GM12878 (cell line): ENCODE data around the gene PRTFDC1. TPM values are rescaled to one million over a fixed set of nuclear protein-coding genes. Genes with fewer than 3 reads are reported as not detected.

Experiments used
- ATAC-seq: fragments of 200-7000 bp; cut with Tn5 transposase; 3 replicates; pipeline ENCODE4 v1.9.1; 2020; ENCODE audit warnings: mild to moderate bottlenecking, moderate library complexity
- BruUV-seq: library from RNA; stranded (reverse); fragments of 400-500 nt; replicated peaks from 2 replicates; lab custom pipeline; 2021; lab: Mats Ljungman, UMichigan
- CTCF ChIA-PET: fragments of 300-600 bp; sonication (Branson Sonifier 250); formaldehyde crosslinking; extraction: SDS; loops from one replicate; lab custom pipeline; 2021; ENCODE audit warnings: inconsistent platforms; lab: Yijun Ruan, JAX
- POLR2A ChIA-PET: fragments of 350-600 bp; formaldehyde crosslinking; extraction: SDS; loops from one replicate; lab custom pipeline; 2021; ENCODE audit warnings: inconsistent platforms; lab: Charles Lee
- RAD21 ChIA-PET: fragments of 300-600 bp; sonication (Branson Sonifier 250); formaldehyde crosslinking; loops from one replicate; lab custom pipeline; 2023; ENCODE audit warnings: antibody characterized with exemption; ENCODE audit not compliant: unreplicated experiment; lab: Charles Lee
- SMC1A ChIA-PET: fragments of 300-600 bp; sonication (Branson Sonifier 250); formaldehyde crosslinking; loops from one replicate; lab custom pipeline; 2023; ENCODE audit not compliant: unreplicated experiment, uncharacterized antibody; lab: Charles Lee
- DNase-seq: peaks from one replicate; pipeline ENCODE4 v3.0.0-alpha.2; 2011; ENCODE audit warnings: low read depth, low spot score
- FAIRE-seq: peaks from 3 replicates; lab custom pipeline; 2011; peaks lifted over from hg19 to GRCh38; lab: Jason Lieb, UNC
- H2AFZ ChIP-seq: 2 replicates; pipeline ENCODE4 v1.6.0; 2011; ENCODE audit warnings: low read depth, low read length, control low read depth; ENCODE audit not compliant: control insufficient read depth
- H3K27ac ChIP-seq: 2 replicates; pipeline ENCODE4 v1.5.1; 2011; ENCODE audit warnings: control low read depth; ENCODE audit not compliant: control insufficient read depth, insufficient read depth
- H3K27me3 ChIP-seq, 2 experiments: replicated peaks in 1 of 2; 2 replicates each; pipeline versions ENCODE4 v1.6.0 to v1.6.1; 2011; ENCODE audit warnings: low read length in 1 of 2; ENCODE audit not compliant: control insufficient read depth in 2 of 2, insufficient read depth in 2 of 2
- H3K36me3 ChIP-seq, 2 experiments: 2 replicates each; pipeline ENCODE4 v1.5.1; 2011; ENCODE audit warnings: low read length in 1 of 2; ENCODE audit not compliant: control insufficient read depth in 2 of 2, insufficient read depth in 2 of 2
- H3K4me1 ChIP-seq: 2 replicates; pipeline ENCODE4 v1.6.1; 2011; ENCODE audit warnings: mild to moderate bottlenecking, low read length, moderate library complexity, mixed read lengths; ENCODE audit not compliant: control insufficient read depth, insufficient read depth
- H3K4me2 ChIP-seq: 2 replicates; pipeline ENCODE4 v1.6.0; 2011; ENCODE audit warnings: control low read depth; ENCODE audit not compliant: control insufficient read depth, insufficient read depth
- H3K4me3 ChIP-seq: fragments of 200-600 bp; sonication (generic); 2 replicates; pipeline ENCODE4 v1.5.1; 2016
- H3K79me2 ChIP-seq: 2 replicates; pipeline ENCODE4 v1.6.0; 2011; ENCODE audit warnings: low read length; ENCODE audit not compliant: control insufficient read depth, insufficient read depth
- H3K9ac ChIP-seq: 2 replicates; pipeline ENCODE4 v1.8.0; 2011; ENCODE audit warnings: low read length, control low read depth, mixed read lengths; ENCODE audit not compliant: control insufficient read depth, insufficient read depth
- H3K9me3 ChIP-seq: replicated peaks from 3 replicates; pipeline ENCODE4 v1.5.1; 2011; ENCODE audit warnings: mild to moderate bottlenecking, low read length; ENCODE audit not compliant: control insufficient read depth, insufficient read depth
- H4K20me1 ChIP-seq: 2 replicates; pipeline ENCODE4 v1.6.0; 2011; ENCODE audit not compliant: control insufficient read depth, insufficient read depth
- ETV6 ChIP-seq, 2 experiments: fragments of 450-650 bp in 1 of 2; IDR thresholded peaks in 1 of 2; conservative IDR thresholded peaks in 1 of 2; 2 replicates each; pipeline ENCODE4 v1.6.1; 2014; ENCODE audit warnings: antibody characterized with exemption in 1 of 2, borderline replicate concordance in 1 of 2, low read depth in 1 of 2, mild to moderate bottlenecking in 1 of 2, moderate library complexity in 1 of 2
- FOS ChIP-seq: IDR thresholded peaks from 3 replicates; pipeline ENCODE4 v1.6.1; 2011; ENCODE audit warnings: borderline replicate concordance; ENCODE audit not compliant: insufficient read length; ENCODE audit errors: extremely low read depth
- IKZF1 ChIP-seq: fragments of 450-650 bp; conservative IDR thresholded peaks from 2 replicates; pipeline ENCODE4 v1.6.1; 2017; ENCODE audit warnings: antibody characterized with exemption, mild to moderate bottlenecking
- IKZF2 ChIP-seq, 2 experiments: fragments of 450-650 bp; IDR thresholded peaks; 2 replicates each; pipeline ENCODE4 v1.6.1; 2017; ENCODE audit warnings: mild to moderate bottlenecking in 2 of 2, moderate library complexity in 2 of 2
- MTA2 ChIP-seq: fragments of 450-650 bp; IDR thresholded peaks from 2 replicates; pipeline ENCODE4 v1.6.1; 2016; ENCODE audit warnings: low read depth, mild to moderate bottlenecking, moderate library complexity
- RAD51 ChIP-seq: fragments of 450-650 bp; IDR thresholded peaks from 2 replicates; pipeline ENCODE4 v1.6.1; 2016; ENCODE audit warnings: moderate library complexity, mild to moderate bottlenecking, inconsistent platforms
- RBBP5 ChIP-seq: fragments of 200-600 bp; sonication (generic); conservative IDR thresholded peaks from 2 replicates; pipeline ENCODE4 v1.6.1; 2016
- RELB ChIP-seq: fragments of 450-650 bp; IDR thresholded peaks from 2 replicates; pipeline ENCODE4 v1.6.1; 2017; ENCODE audit warnings: low read depth, mild to moderate bottlenecking, moderate library complexity
- SMAD5 ChIP-seq: IDR thresholded peaks from 2 replicates; pipeline ENCODE4 v1.6.1; 2016; ENCODE audit warnings: antibody characterized with exemption, low read depth
- STAT1 ChIP-seq: fragments of 450-650 bp; conservative IDR thresholded peaks from 2 replicates; pipeline ENCODE4 v1.6.1; 2014; ENCODE audit warnings: antibody characterized with exemption, mild to moderate bottlenecking
- TCF12 ChIP-seq: IDR thresholded peaks from 2 replicates; pipeline ENCODE4 v1.6.1; 2011; ENCODE audit warnings: low read depth, mild to moderate bottlenecking, low read length
- YY1 ChIP-seq: IDR thresholded peaks from 2 replicates; pipeline ENCODE4 v1.6.1; 2011; ENCODE audit warnings: low read depth, mild to moderate bottlenecking, low read length
- ZBED1 ChIP-seq: IDR thresholded peaks from 2 replicates; pipeline ENCODE4 v1.6.1; 2016; ENCODE audit warnings: borderline replicate concordance
- ZNF207 ChIP-seq: fragments of 450-650 bp; IDR thresholded peaks from 2 replicates; pipeline ENCODE4 v1.6.1; 2014; ENCODE audit warnings: antibody characterized with exemption, mild to moderate bottlenecking, borderline replicate concordance
- WGBS: methylation state at CpG from one replicate; pipeline ENCODE4 v1.1.6; 2016; ENCODE audit warnings: low lambda C conversion rate; ENCODE audit not compliant: insufficient replicate concordance, insufficient coverage; ENCODE audit errors: missing lambda C conversion rate; 5-methylcytosine and 5-hydroxymethylcytosine counted together
- in situ Hi-C: fragments of 300-500 bp; cut with MboI; formaldehyde crosslinking; loops from 9 replicates; pipeline ENCODE4 v1.14.3; 2018; ENCODE audit warnings: mixed read lengths
- intact Hi-C: fragments of 100-400 bp; cut with micrococcal nuclease; formaldehyde crosslinking; loops from one replicate; pipeline ENCODE4 v1.14.2; 2022; ENCODE audit not compliant: unreplicated experiment
- polyA plus RNA-seq, 11 experiments: library from polyadenylated mRNA; depleted of rRNA in 4 of 11; unstranded in 6 of 11; stranded (reverse) in 5 of 11; fragments of >200 nt; fragmentation: Nextera tagmentation in 4 of 11; fragmentation: Illumina TruSeq in 1 of 11; extraction: Ambion mirVana in 4 of 11; extraction: Trizol in 1 of 11; gene quantifications; 1 replicate in 1 of 11; 2 replicates in 10 of 11; pipeline versions ENCODE4 v1.2.1 to v1.2.3, GENCODE V29; 2011 to 2016; ENCODE audit warnings: inconsistent platforms in 2 of 11, missing spikeins in 2 of 11, low read depth in 1 of 11
- total RNA-seq, 4 experiments: library from RNA; depleted of rRNA in 3 of 4; stranded (reverse); fragments of >200 nt in 3 of 4; fragmentation: Illumina TruSeq in 1 of 4; extraction: Trizol in 1 of 4; gene quantifications; 2 replicates each; pipeline versions ENCODE4 v1.2.1 to v1.2.3, GENCODE V29; 2013 to 2021
- TF ChIP-seq, protein P1 (sequence below): fragments of 450-650 bp; IDR thresholded peaks from 2 replicates; pipeline ENCODE4 v1.6.1; 2017; ENCODE audit warnings: borderline replicate concordance
- TF ChIP-seq, protein P2 (sequence below): fragments of 450-650 bp; formaldehyde crosslinking; IDR thresholded peaks from 2 replicates; pipeline ENCODE4 v1.4.0; 2022; ENCODE audit warnings: mild to moderate bottlenecking, moderate library complexity

Gene PRTFDC1
- total and polyA plus RNA-seq, 10 of the 15 experiments (the other 5 are each of a cell fraction or from before 2014, with no cell fraction given): 5.5 to 17.3 (median 11.3) TPM

DNA sequence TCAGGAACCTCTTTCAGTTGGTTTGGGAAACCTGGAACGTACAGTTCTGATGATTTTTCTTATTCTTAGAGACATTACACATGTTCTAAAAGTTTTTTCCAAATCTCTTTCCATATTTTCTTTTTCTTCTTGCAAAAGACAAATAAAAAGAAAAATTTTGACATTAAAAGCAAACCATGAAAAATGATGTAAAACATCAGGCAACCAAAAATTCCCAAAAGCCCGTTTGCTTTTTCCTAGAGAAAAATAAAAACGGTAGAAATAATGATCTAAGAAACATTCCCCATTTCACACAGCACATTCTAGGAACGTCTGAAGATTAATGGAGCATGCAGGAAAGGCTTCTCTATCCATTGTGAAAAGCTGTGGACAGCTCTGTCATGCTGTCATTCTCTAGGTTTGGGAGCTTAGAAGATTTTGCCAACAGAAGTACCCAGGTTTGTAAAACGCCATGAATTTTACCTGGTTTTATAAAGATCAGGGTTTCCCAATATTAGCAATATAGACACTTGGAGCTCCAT, 11.2 kb upstream of the PRTFDC1 start (continued):
- no peak for TF ChIP-seq FOS
- TF ChIP-seq SMAD5: no peak
- no peak for TF ChIP-seq TCF12
- TF ChIP-seq ZBED1: no peak
- no peak for TF ChIP-seq IKZF2 (IDR thresholded peaks at IDR 0.05)
- no peak for TF ChIP-seq RAD51
- TF ChIP-seq STAT1: no peak
- no peak for TF ChIP-seq RBBP5
- TF ChIP-seq, all 136 proteins: peak for 0

DNA sequence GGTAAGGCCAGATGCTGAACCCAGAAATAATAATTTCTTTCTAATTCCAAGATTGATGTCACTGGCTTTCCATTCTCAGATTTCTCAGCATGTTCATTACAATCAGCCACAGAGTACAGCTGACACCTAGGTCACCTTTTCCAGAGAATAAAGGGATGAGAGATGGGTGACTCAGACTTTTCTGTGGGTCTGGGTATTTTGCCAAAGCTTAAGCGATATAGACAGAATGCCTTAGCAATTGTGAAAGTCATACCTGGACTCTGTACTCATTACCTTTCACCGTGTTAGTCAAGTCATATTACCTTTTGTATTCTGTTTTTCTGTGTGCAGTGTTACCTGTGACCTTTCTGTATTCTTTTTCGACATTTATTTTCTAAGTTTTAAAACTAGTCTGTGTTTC, 10.6 kb upstream of the PRTFDC1 start:
- ChIA-PET RAD21 (interaction anchor here (0.6 to 3.0 kb wide), 4 partner anchors 12 to 118 kb away, joined by 3 to 13 read pairs (median 3); no protein-coding TSS in a partner anchor), CTCF (interaction anchor here (1.3 to 1.7 kb wide), 3 partner anchors 8 to 27 kb away, joined by 3 to 6 read pairs (median 4); no protein-coding TSS in a partner anchor), SMC1A (interaction anchor here (0.8 to 3.4 kb wide), 10 partner anchors 11 to 345 kb away, joined by 3 to 14 read pairs (median 6); partner anchors contain the start of gene PRTFDC1), POLR2A (interaction anchor here (0.7 to 1.3 kb wide), 2 partner anchors 12 to 136 kb away, joined by 4 to 5 read pairs; no protein-coding TSS in a partner anchor)
- Histone ChIP-seq H2AFZ (no peak overlapping the region), H4K20me1 (no peaks in the 10 kb centered on the region), H3K79me2 (no peaks in the 10 kb centered on the region), H3K9ac (no peak overlapping the region), H3K9me3 (no peaks in the 10 kb centered on the region), H3K27me3 (no peaks in the 10 kb centered on the region; a peak in 1 of 4 replicates), H3K36me3 (no peaks in the 10 kb centered on the region), H3K27ac (no peak overlapping the region), H3K4me2 (no peak overlapping the region), H3K4me1 (no peaks in the 10 kb centered on the region), H3K4me3 (no peak overlapping the region)
- intact Hi-C loops (no loop called here), in situ Hi-C loops (no loop called here)
- no peak for FAIRE-seq
- BruUV-seq: no TSS peak
- DNase-seq: no peak
- WGBS: 31% methylated on average over 3 of the region's 3 CpGs
- no peak; the same call in 2 of the 3 replicates for ATAC-seq
- TF ChIP-seq YY1 (no peak), IKZF2 (IDR thresholded peaks at IDR 0.05) (peak in 1 of 2 experiments; percentile 43; a peak in 1 of 4 replicates), IKZF1 (0 out of 2 replicates have a peak, but pooled peaks have one; percentile 15), ETV6 (conservative IDR thresholded peaks at IDR 0.05 in 1 of 2, IDR thresholded peaks at IDR 0.05 in 1 of 2; ENCODE audit: borderline replicate concordance in 1 of 2, low read depth in 1 of 2) (no peak), MTA2 (0 out of 2 replicates have a peak, but pooled peaks have one; percentile 12), RBBP5 (no peak), ZNF207 (no peak), RELB (peak; percentile 5; the same call in 1 of the 2 replicates)
- TF ChIP-seq, protein P1, sequence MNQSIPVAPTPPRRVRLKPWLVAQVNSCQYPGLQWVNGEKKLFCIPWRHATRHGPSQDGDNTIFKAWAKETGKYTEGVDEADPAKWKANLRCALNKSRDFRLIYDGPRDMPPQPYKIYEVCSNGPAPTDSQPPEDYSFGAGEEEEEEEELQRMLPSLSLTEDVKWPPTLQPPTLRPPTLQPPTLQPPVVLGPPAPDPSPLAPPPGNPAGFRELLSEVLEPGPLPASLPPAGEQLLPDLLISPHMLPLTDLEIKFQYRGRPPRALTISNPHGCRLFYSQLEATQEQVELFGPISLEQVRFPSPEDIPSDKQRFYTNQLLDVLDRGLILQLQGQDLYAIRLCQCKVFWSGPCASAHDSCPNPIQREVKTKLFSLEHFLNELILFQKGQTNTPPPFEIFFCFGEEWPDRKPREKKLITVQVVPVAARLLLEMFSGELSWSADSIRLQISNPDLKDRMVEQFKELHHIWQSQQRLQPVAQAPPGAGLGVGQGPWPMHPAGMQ: no peak
- TF ChIP-seq, protein P2, sequence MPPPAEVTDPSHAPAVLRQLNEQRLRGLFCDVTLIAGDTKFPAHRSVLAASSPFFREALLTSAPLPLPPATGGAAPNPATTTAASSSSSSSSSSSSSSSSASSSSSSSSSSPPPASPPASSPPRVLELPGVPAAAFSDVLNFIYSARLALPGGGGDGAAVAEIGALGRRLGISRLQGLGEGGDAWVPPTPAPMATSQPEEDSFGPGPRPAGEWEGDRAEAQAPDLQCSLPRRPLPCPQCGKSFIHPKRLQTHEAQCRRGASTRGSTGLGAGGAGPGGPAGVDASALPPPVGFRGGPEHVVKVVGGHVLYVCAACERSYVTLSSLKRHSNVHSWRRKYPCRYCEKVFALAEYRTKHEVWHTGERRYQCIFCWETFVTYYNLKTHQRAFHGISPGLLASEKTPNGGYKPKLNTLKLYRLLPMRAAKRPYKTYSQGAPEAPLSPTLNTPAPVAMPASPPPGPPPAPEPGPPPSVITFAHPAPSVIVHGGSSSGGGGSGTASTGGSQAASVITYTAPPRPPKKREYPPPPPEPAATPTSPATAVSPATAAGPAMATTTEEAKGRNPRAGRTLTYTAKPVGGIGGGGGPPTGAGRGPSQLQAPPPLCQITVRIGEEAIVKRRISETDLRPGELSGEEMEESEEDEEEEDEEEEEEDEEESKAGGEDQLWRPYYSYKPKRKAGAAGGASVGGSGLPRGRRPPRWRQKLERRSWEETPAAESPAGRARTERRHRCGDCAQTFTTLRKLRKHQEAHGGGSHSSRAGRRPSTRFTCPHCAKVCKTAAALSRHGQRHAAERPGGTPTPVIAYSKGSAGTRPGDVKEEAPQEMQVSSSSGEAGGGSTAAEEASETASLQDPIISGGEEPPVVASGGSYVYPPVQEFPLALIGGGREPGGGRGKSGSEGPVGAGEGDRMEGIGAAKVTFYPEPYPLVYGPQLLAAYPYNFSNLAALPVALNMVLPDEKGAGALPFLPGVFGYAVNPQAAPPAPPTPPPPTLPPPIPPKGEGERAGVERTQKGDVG (CRISPR knock-in tag): no peak
